Neural cell (in vitro differentiated cells): ENCODE data around the gene HMBS.

Source experiments
- EP300 ChIP-seq: fragments of 450-650 bp; conservative IDR thresholded peaks from 2 replicates; pipeline ENCODE4 v1.6.1; 2014; ENCODE audit warnings: antibody characterized with exemption, mild to moderate bottlenecking, moderate library complexity; ENCODE audit not compliant: poor library complexity, severe bottlenecking
- EZH2 ChIP-seq: fragments of 200-600, 300-800 bp; shearing (Covaris generic), sonication (generic); IDR thresholded peaks from 2 replicates; pipeline ENCODE4 v1.6.1; 2014; ENCODE audit warnings: antibody characterized with exemption, low read length, borderline replicate concordance, mild to moderate bottlenecking; ENCODE audit not compliant: insufficient read depth, poor library complexity, severe bottlenecking
- MXI1 ChIP-seq: fragments of 450-650 bp; conservative IDR thresholded peaks from 2 replicates; pipeline ENCODE4 v1.6.1; 2014; ENCODE audit warnings: antibody characterized with exemption, mild to moderate bottlenecking; ENCODE audit not compliant: poor library complexity, severe bottlenecking
- POLR2AphosphoS5 ChIP-seq: IDR thresholded peaks from 2 replicates; pipeline ENCODE4 v1.6.1; 2012
- RAD21 ChIP-seq: fragments of 450-650 bp; conservative IDR thresholded peaks from 2 replicates; pipeline ENCODE4 v1.6.1; 2014; ENCODE audit warnings: antibody characterized with exemption, mild to moderate bottlenecking, moderate library complexity
- SMC3 ChIP-seq: fragments of 450-650 bp; conservative IDR thresholded peaks from 2 replicates; pipeline ENCODE4 v1.6.1; 2014; ENCODE audit warnings: antibody characterized with exemption, mild to moderate bottlenecking, moderate library complexity; ENCODE audit not compliant: poor library complexity
- TAF1 ChIP-seq: IDR thresholded peaks from 2 replicates; pipeline ENCODE4 v1.6.1; 2012; ENCODE audit warnings: low read depth
- TF ChIP-seq, protein P1 (sequence below): fragments of 450-650 bp; IDR thresholded peaks from 2 replicates; pipeline ENCODE4 v1.5.1; 2014; ENCODE audit warnings: antibody characterized with exemption, mild to moderate bottlenecking, moderate library complexity; ENCODE audit not compliant: poor library complexity, severe bottlenecking
- TF ChIP-seq, protein P2 (sequence below): IDR thresholded peaks from 2 replicates; pipeline ENCODE4 v1.6.1; 2012; ENCODE audit warnings: borderline replicate concordance

DNA sequence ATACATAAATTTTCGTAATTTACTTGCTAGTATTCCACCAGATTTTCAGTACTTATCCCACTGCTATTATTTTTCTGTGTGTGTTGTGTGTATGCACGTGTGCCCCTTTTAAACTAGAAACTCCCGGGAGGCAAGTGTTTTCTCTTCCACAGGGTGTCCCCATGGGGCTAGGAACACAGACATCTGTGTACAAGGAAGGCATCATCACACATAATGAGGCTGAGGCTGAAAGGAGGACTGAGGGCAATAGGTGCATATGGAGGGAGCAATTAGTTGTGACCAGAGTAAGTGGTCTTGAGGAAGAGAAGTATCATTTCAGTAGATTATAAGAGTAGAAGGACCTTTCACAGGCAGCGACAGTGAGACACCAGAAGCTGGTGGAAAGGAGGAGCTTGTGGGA is 19.1 kb downstream of the HMBS start:
- TF ChIP-seq, protein P1, sequence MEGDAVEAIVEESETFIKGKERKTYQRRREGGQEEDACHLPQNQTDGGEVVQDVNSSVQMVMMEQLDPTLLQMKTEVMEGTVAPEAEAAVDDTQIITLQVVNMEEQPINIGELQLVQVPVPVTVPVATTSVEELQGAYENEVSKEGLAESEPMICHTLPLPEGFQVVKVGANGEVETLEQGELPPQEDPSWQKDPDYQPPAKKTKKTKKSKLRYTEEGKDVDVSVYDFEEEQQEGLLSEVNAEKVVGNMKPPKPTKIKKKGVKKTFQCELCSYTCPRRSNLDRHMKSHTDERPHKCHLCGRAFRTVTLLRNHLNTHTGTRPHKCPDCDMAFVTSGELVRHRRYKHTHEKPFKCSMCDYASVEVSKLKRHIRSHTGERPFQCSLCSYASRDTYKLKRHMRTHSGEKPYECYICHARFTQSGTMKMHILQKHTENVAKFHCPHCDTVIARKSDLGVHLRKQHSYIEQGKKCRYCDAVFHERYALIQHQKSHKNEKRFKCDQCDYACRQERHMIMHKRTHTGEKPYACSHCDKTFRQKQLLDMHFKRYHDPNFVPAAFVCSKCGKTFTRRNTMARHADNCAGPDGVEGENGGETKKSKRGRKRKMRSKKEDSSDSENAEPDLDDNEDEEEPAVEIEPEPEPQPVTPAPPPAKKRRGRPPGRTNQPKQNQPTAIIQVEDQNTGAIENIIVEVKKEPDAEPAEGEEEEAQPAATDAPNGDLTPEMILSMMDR = no peak
- TF ChIP-seq EP300 (no peak), RAD21 (no peak), POLR2AphosphoS5 (no peak), TAF1 (no peak), EZH2 (no peak), SMC3 (no peak), MXI1 (no peak)
- TF ChIP-seq, protein P2, sequence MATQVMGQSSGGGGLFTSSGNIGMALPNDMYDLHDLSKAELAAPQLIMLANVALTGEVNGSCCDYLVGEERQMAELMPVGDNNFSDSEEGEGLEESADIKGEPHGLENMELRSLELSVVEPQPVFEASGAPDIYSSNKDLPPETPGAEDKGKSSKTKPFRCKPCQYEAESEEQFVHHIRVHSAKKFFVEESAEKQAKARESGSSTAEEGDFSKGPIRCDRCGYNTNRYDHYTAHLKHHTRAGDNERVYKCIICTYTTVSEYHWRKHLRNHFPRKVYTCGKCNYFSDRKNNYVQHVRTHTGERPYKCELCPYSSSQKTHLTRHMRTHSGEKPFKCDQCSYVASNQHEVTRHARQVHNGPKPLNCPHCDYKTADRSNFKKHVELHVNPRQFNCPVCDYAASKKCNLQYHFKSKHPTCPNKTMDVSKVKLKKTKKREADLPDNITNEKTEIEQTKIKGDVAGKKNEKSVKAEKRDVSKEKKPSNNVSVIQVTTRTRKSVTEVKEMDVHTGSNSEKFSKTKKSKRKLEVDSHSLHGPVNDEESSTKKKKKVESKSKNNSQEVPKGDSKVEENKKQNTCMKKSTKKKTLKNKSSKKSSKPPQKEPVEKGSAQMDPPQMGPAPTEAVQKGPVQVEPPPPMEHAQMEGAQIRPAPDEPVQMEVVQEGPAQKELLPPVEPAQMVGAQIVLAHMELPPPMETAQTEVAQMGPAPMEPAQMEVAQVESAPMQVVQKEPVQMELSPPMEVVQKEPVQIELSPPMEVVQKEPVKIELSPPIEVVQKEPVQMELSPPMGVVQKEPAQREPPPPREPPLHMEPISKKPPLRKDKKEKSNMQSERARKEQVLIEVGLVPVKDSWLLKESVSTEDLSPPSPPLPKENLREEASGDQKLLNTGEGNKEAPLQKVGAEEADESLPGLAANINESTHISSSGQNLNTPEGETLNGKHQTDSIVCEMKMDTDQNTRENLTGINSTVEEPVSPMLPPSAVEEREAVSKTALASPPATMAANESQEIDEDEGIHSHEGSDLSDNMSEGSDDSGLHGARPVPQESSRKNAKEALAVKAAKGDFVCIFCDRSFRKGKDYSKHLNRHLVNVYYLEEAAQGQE = no peak
